Bronchial epithelial cell (primary cell): ENCODE results near the gene MIEF1. TPM values are rescaled to one million over a fixed set of nuclear protein-coding genes. Genes with fewer than 3 reads are reported as not detected.
A peak's percentile ranks its signal among the peaks of the same experiment; 100 is the strongest.
"Not testable (repeated sequence)": the region's sequence is repeated elsewhere in the genome, so short reads cannot be mapped to it uniquely, and the experiment has no call there.

Source experiments
- DNase-seq: peaks from one replicate; pipeline ENCODE4 v3.0.0-alpha.2; 2010; ENCODE audit warnings: low read depth
- FAIRE-seq: peaks from 2 replicates; lab custom pipeline; 2011; peaks lifted over from hg19 to GRCh38; lab: Jason Lieb, UNC
- H3K27me3 ChIP-seq: 2 replicates; pipeline ENCODE4 v1.5.1; 2011; ENCODE audit warnings: low read length; ENCODE audit not compliant: control insufficient read depth, insufficient read depth
- H3K36me3 ChIP-seq: 2 replicates; pipeline ENCODE4 v1.5.1; 2011; ENCODE audit warnings: low read length; ENCODE audit not compliant: control insufficient read depth, insufficient read depth
- H3K4me3 ChIP-seq: 2 replicates; pipeline ENCODE4 v1.5.1; 2011; ENCODE audit warnings: mild to moderate bottlenecking, low read depth, low read length, control low read depth
- total RNA-seq: library from RNA; depleted of rRNA; stranded (reverse); fragments of >200 nt; gene quantifications from 2 replicates; pipeline ENCODE4 v1.2.1, GENCODE V29; 2014
- TF ChIP-seq, protein P1 (sequence below): IDR thresholded peaks from 2 replicates; pipeline ENCODE4 v1.5.1; 2011; ENCODE audit warnings: mild to moderate bottlenecking, moderate library complexity, low read length, control low read depth, inconsistent platforms; ENCODE audit not compliant: insufficient read depth, severe bottlenecking

Gene MIEF1
- total RNA-seq, 1 donor from 2014 or later, result 23.7 TPM

DNA sequence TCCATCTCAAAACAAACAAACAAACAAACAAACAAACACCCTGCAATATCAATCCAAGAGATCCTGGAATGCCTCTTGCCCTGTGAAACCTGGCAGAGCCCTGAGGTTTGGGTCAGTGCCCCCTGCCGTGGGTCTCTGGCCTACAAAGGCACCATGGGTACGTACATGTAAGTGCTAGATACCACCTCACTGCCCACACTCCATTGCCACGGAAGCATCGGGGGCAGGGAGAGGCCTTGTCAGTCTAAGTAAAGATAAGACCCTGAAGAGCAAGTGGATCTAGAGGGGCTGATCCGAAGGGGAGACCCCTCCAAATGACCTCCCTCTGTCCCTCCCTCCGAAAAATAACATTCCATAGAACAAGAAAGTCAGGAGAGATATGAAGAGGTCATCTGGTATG, 2.0 kb upstream of the MIEF1 start:
- no peaks in the 10 kb centered on the region for H3K27me3 ChIP-seq
- no peak overlapping the region for H3K4me3 ChIP-seq
- peaks cover 9% of the 10 kb centered on the region for H3K36me3 ChIP-seq
- TF ChIP-seq, protein P1, sequence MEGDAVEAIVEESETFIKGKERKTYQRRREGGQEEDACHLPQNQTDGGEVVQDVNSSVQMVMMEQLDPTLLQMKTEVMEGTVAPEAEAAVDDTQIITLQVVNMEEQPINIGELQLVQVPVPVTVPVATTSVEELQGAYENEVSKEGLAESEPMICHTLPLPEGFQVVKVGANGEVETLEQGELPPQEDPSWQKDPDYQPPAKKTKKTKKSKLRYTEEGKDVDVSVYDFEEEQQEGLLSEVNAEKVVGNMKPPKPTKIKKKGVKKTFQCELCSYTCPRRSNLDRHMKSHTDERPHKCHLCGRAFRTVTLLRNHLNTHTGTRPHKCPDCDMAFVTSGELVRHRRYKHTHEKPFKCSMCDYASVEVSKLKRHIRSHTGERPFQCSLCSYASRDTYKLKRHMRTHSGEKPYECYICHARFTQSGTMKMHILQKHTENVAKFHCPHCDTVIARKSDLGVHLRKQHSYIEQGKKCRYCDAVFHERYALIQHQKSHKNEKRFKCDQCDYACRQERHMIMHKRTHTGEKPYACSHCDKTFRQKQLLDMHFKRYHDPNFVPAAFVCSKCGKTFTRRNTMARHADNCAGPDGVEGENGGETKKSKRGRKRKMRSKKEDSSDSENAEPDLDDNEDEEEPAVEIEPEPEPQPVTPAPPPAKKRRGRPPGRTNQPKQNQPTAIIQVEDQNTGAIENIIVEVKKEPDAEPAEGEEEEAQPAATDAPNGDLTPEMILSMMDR, result no peak
- FAIRE-seq (no peak), DNase-seq (no peak)

DNA sequence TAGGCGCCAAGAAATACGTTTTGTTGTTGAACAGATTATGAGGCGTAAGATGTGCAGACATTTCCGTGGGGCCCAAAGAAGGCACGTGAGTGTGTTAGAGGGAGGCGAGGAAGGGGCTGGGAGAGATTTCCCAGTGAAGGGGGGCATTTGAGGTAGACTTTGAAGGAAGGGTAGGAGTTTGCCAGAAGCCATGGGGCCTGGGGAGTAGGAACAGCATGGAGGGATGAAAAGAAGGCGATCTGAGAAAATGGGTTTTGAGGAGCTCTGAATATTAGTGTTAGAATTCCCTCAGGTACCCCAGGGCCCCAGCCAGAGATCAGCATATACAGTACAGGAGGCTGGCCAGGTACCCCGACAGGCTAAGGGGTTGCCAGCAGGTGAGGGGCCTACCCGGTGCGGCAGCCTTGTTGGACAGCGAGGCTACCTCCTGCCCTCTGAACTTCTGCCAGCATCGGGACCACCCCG, 414 bp upstream of the MIEF1 start:
- H3K36me3 ChIP-seq, result peaks cover 17% of the 10 kb centered on the region
- peak overlapping the region; percentile 67 for H3K4me3 ChIP-seq
- FAIRE-seq (no peak), DNase-seq (no peak)
- TF ChIP-seq, protein P1, result no peak
- H3K27me3 ChIP-seq, result no peaks in the 10 kb centered on the region

DNA sequence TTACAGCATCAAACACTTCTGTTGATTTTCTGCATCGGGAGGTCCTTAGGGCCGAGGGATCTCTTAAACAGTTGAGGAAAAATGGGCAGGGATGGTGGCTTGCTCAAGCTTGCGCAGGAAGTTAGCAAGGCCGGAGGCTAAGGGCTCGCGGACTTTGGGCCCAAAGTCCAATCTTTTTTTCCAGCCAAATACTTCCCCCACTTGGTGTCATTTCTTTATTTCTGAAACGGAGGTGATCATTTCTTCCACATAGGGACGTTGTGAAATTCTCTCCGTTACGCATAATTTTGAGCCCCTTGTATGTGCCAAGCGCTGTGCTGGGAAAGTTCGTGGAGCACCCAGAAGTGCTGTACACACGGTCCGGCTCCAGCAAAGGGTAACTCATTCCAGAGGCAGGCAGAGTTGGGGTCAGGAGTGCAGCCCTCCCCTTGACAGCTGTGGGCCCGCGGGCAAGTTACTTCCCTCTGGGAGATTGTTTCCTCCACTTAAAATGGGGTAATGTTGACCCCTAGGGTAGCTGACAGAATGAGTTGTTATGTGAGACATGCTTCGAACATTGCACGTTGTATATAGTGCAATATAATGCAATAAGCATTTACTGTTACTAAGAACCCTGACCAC, 809 bp downstream of the MIEF1 start:
- FAIRE-seq, result no peak
- TF ChIP-seq, protein P1, result no peak
- H3K4me3 ChIP-seq, result peak overlapping the region; percentile 67
- H3K36me3 ChIP-seq, result peaks cover 17% of the 10 kb centered on the region
- no peaks in the 10 kb centered on the region for H3K27me3 ChIP-seq
- no peak for DNase-seq

DNA sequence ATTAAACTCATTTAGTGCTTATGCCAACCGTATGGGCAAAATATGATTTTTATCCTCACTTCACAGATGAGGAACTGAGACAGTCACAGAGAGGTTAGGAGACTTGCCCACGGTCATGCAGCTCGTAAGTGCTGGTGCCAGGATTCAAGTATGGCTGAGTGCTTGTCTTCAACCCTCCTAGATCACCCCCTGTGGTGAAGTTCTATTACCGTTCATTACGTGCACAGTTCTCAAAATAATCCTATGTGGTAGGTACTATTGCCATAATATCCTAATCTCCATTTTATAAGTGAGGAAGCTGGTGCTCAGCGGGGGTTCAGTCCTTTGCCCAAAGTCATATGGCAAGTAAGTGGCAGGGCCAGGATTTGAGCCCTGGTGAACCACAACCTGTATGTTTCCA, 1.5 kb downstream of the MIEF1 start:
- no peaks in the 10 kb centered on the region for H3K27me3 ChIP-seq
- TF ChIP-seq, protein P1, result no peak
- no peak for DNase-seq
- no peak for FAIRE-seq
- H3K36me3 ChIP-seq, result peaks cover 17% of the 10 kb centered on the region
- no peak overlapping the region for H3K4me3 ChIP-seq

DNA sequence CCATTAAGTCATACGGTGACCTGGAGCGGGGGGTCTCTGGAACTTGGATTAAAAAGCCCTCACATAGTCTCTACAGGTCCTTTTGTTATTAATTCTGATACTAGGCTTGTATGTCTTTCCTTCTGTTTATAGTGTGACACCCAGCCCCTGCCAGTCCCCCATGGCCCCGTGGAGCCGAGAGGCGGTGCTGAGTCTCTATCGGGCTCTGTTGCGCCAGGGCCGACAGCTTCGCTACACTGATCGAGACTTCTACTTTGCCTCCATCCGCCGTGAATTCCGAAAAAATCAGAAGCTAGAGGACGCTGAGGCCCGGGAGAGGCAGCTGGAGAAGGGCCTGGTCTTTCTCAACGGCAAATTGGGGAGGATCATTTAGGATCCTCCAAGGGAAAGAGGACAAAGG, 2.0 kb downstream of the MIEF1 start:
- no peak for FAIRE-seq
- no peak overlapping the region for H3K4me3 ChIP-seq
- peaks cover 17% of the 10 kb centered on the region for H3K36me3 ChIP-seq

DNA sequence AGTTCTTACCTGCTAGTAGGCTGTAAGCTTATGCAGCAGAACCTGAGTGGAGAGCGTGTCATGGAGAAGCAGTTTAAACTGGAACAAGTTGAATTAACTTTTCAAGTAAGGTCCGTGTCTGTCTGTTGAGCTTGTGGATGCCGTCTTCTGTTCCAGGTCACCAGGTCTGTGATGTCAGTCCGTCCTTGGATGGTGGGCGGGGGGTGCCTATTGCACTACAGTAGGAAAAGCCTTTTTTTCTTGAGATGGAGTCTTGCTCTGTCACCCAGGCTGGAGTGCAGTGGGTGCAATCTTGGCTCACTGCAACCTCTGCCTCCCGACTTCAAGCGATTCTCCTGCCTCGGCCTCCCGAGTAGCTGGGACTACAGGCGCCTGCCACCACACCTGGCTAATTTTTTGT, 4.9 kb downstream of the MIEF1 start:
- not testable (repeated sequence) for DNase-seq, H3K27me3 ChIP-seq, FAIRE-seq, H3K4me3 ChIP-seq
- peaks cover 32% of the 10 kb centered on the region for H3K36me3 ChIP-seq

More for the DNA sequence above, 2.0 kb downstream of the MIEF1 start:
- TF ChIP-seq, protein P1, result no peak
- no peak for DNase-seq
- no peaks in the 10 kb centered on the region for H3K27me3 ChIP-seq
